GF-D8 (cell line): ENCODE measurements around the gene NT5E.
A peak's percentile ranks its signal among the peaks of the same experiment; 100 is the strongest.

ENCODE experiments used
- DNase-seq: peaks from one replicate; lab custom pipeline; 2025; lab: John Stamatoyannopoulos, UW

Gene NT5E

DNA sequence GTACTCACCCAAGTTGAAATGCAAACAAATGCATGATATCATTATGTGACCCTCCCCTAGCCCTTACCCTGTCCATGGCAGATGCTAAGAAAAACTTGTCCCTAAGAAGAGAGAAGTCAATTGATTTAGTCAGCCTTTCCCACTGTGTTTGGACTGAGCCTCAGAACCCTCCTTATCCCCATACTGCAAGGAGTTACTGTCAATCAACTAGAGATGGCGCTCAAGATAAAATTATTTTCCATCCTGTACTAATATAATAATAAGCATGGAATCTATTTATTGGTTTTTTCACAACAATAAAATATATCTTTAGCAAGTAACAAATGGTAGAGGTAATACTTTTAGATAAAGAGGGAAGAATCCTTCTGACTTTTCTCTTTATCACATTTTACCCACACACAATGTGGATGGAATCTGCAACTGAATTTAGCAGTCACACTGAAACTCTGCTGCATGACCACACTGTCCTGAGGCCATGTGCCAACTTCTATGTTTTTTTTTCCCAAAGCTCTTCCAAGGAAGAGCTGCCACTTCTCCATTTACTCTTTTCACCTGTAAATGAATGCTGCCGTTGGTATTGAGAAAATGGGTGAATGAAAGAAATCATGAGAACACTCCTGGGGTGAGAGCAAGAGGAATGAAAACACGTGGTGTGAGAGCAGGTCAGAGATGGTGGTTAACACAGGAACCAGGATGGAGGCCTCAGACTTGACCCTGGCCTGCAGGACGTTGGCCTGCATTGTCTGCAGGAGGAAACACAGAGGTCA is 10.5 kb downstream of the NT5E start:
- DNase-seq: no peak

DNA sequence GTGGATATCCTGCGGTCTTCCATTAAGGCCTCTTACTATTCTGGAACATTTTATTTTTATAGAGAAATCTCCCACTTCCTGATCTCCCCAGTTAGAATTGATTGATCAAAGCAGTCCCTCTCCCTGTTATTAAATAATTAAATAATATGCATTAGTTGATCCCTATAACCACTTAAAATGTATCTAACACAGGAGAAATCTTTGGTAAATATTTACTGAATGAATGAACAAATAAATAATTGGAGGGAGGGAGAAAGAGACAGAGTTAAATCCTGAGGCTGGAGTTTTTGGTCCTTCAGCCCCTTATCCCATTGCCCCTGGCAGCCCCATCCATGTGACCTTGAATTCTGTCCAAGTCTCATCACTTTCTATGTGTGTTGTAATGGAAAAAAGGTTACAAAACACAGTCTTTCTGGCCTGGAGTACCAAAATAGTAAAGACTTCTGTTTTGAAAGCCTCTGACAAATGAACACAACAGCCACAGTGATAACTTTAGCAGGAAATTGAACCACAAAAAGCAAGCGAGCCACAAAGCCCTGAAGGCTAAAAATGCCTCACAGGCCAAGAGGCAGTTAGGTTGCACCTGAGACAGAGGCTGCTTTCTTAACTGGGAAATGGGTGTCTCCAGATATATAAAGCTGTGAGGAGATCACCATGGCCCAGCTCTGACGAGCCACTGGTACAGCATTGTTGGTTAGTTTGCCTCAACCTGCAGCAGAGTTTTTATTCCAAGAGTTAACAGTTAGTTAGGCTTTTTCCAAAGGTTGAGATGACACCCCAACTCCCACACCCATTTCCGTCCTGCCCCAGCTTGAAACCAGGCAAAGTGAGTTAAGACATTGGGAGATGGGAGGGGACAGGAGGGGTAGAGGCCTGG is 11.3 kb downstream of the NT5E start:
- peak; percentile 29 for DNase-seq

DNA sequence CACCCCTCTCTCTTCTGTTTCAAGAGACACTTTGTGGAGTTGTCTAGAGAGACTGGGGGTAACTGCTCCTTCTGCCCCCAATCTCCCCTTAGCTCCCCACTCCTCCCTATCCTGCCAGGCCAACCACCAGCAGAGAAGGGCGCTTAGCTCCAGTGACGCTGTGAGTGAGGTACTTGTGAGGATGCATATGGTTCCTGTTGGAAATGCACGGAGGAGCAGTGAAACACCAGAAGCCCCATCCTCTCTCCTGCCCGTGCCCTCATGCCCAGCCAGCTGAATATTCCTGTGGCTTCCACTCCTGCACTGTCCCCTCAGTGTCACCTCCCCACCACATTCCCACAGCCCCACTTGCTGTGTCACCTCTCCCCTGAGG is 11.9 kb downstream of the NT5E start:
- no peak for DNase-seq

GRCh38 chr6:85462673-85463072 is 12.8 kb downstream of the NT5E start:
- DNase-seq: no peak

DNA sequence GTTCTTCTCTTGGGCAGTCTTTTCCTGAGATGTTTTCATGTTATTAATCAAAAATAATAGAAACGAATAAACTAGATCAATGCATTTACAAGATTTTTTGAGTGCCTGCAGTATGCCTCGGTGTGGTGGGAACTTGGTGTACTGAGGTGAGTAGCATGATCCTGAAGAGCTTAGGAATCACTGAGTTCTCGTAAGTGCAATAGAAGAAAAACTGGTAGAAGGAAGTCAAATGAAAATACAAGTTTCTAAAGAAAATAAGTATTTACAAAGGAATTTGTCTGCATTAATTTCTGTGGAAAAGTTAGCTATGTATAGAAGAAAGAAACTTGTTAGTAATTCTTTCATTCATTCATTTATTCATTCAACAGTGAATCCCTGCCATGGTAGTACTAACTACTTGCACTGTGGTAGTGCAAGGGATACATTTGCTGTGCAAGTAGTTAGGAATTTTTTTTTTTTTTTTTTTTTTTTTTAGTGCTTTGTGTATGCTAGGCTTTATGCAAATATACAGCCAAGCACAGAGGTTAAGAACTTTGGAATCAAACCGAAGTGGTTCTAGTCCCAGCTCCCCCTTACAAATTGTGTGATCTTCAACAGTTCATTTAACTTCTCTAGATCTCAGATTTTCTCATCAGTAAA is 13.9 kb downstream of the NT5E start:
- no peak for DNase-seq

- no peak for DNase-seq
Observed at GRCh38 chr6:85464260-85464644, 14.4 kb downstream of the NT5E start.

DNA sequence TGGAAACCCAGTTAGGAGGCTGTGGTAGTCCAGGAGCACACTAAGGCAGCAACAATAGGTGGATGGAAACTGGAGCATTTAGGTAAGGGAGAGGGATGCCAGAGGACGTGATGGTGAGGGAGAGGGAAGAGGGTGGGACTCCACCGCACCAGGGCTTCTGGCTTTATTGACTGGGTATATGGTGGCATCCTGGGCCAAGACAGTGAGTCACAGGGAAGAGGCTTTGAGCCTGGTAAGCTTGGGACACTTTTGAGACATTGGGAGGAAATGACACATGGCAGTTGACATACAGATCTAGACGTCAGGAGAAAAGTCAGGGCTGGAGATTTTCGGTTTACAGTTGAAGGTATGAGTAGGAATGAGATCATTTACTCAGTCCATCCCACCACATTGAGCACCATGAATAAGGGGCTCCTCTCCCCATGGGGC is 14.9 kb downstream of the NT5E start:
- DNase-seq: no peak

- no peak for DNase-seq
Observed at GRCh38 chr6:85465762-85466161, 15.9 kb downstream of the NT5E start.

DNA sequence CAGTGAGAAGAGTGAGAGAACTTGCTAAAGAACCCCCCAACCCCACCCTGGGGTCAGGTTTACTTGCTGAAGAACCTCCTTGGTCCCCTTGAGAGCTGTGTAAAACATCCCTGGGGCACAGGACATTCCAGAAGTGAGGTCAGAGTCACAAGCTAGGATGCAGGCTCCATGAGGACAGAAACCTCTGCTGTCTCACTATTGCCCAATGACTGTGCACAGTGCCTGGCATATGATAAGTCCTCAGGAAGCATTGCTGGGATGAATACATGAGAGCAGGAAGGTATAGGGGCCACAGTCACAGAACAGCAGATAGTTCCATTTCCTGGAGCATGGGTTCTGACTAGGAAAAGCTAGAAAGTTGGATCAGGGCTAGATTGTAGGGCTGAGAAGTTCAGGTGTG is 18.4 kb downstream of the NT5E start:
- DNase-seq: no peak

- no peak for DNase-seq
Observed at GRCh38 chr6:85469276-85470022, 19.6 kb downstream of the NT5E start.

GRCh38 chr6:85470023-85470410 is 20.1 kb downstream of the NT5E start:
- no peak for DNase-seq

DNA sequence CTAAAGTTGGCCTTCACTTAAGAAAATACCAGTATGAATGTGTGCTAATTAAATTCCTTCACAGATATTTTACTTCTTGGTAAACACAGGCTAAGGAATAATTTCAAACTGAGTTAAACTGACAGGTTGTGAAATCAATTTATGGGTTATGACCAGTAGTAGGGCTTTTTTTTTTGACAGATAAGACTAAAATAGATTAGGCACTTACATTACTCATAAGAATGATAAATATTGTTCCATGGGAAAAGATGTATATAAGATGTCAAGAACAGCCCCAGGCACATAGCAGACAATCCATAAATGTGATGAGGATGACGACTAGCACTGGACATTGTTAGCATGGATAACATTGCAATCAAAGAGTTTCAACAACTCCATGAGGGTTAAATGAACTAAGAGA is 22.9 kb downstream of the NT5E start:
- DNase-seq: no peak

DNA sequence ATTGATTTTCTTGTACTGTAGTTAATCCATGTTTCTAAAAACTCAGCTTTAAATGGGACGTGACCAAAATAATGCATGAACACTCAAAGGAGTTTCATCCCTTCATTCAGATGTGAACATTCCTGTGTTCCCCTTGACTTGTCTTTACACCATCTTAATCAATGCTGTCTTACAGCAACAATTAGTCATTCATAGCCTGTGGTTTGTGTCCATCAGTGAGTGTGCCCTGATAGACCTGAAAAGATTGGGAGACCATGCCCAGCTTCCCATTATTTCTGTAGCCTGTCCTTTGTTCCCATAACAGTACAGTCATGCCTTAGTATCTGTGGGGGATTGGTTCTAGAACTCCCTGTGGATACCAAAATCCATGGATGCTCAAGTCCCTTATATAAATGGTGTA is 23.9 kb downstream of the NT5E start:
- no peak for DNase-seq

- DNase-seq: no peak
Observed at GRCh38 chr6:85476532-85476931, 26.6 kb downstream of the NT5E start.

DNA sequence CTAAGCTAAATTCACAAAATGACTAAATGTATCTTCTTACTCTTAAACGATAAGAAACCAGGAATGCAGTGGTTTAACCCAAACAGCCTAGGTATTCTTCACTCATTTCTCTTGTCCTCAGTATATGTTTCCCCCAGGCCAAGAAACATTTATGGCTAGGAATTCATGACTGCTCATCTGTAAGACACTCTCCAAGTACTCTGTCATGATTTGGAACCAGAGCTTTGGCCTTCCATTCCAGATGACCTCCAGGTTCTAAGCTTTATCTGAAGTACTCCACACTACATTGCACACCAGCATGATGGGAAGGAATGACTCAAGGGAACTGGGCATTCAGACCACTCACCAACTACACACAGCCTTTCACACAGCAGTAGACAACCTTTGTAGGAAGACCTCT is 29.3 kb downstream of the NT5E start:
- DNase-seq: no peak

DNA sequence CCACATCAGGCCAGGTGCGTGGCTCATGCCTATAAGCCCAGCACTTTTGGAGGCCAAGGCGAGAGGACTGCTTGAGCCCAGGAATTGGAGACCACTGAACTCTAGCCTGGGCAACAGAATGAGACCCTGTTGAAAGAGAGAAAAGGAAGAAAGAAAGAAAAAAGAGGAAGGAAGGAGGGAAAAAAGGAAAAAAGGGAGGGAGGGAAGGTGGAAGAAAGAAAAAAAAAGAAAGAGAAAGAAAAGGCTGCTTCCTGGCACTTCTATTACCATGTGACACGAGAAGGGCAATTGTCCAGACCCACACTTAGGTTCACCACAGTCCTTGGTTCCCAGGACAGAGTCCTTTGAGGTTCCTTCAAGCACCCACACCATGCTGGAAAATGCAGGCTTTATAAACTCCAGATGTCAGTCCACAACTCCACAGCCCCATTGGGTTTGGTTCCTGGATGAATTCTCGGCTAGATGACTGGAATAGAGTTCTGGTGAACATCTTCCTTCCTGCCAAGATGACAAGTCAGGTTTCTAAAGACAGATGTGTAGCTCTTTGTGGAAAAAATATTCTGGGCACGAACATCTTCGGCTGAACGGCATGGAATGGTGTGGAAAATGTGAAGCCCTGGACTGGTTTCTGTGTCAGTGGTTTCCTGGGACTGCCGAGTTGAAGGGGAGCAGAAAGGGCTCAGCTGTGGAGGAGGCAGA is 32.5 kb downstream of the NT5E start:
- DNase-seq: no peak

DNA sequence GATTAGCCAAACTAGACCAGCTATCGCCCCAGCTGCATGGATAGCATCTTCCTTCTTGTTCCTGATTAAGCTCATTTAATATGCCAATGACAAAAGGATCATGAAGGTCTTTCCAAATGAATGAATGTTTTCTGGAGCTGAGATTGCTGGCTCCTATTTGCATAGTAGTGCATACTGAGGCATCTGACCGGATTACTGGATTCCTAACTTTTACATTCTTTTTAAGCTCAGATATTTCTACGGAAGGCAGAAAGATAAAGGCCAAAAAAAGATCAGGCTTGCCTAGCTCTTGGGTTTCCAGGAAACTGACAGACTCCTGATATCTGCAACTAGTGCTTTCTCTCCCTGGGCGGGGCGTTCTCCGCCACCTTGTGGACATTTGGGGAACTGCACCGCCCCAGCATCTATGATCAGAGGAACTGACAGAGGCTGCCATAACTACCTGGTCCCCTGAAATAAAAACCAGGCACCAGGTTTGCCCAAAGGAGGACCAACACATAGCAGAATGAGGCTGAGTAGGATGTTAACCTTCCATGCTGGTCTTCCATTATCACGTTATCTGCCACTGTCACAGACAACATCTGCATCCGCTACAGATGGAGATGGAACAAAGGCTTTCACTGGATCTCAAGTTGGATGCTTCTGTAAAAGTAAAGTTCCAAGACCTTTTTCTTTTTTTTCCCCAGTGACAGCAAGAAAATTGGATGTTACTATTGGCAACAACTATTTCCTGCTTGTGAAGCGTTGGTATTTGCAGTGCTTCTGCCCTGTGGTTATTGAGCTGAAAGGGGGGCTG is 33.2 kb downstream of the NT5E start:
- no peak for DNase-seq

- no peak for DNase-seq
Observed at GRCh38 chr6:85483846-85484245, 34.0 kb downstream of the NT5E start.

DNA sequence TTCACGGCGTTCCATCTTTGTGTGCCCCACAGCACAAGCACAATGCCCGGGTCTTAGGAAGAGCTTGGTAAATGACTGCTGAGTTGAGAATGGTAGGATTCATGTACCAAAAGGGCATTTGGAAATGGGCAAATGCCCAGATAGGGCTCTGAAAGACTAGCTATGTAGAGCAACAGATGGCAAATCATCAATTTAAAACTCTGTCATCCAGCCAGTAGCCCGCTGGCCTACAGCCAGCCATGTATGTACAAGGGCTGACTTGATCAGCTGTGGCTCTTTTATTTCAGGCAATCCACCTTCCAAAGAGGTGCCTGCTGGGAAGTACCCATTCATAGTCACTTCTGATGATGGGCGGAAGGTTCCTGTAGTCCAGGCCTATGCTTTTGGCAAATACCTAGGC is 35.1 kb downstream of the NT5E start:
- DNase-seq: no peak

DNA sequence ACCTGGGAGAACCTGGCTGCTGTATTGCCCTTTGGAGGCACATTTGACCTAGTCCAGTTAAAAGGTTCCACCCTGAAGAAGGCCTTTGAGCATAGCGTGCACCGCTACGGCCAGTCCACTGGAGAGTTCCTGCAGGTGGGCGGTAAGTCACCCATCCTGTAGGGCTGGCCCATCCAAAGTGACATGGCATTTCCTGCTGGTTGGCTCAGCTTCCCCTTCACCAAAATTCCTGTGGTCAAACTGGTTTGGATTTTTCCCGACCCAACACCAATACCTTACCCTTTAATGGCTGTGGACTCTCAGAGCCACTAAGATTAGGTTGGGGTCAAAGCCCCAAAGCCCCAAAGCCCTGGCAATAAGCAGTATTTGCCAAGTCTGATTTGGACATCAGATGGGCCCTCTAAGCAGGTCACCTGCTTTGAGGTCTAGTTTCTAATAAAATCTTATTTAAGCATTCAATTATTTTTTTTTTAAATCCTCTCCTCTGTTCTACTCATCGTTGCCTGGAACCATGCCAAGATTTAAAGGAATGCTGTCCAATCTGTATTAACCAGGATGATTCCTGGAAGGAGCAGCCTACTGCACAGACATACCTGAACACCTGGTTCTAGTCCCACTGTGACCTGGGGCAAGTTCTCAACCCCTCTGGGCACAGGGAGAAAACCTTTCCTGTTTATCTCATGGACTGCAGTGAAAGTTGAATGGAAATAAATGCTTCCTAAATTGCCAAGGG is 40.8 kb downstream of the NT5E start:
- DNase-seq: no peak
